Activated CD4-positive, CD25-positive, alpha-beta regulatory T cell (primary cell): ENCODE results near the gene ZNF701.
"Not testable (repeated sequence)": the region's sequence is repeated elsewhere in the genome, so short reads cannot be mapped to it uniquely, and the experiment has no call there.

ENCODE experiments used
- DNase-seq, 4 experiments: peaks; one replicate each; lab custom pipeline; 2025; lab: John Stamatoyannopoulos, UW

The ZNF701 gene

GRCh38 chr19:52566588-52566987 lies 3.5 kb upstream of the ZNF701 start:
- no peak for DNase-seq

GRCh38 chr19:52567921-52568320 lies 2.2 kb upstream of the ZNF701 start:
- DNase-seq: no peak

GRCh38 chr19:52569638-52569999 lies 468 bp upstream of the ZNF701 start:
- DNase-seq: not testable (repeated sequence)

- no peak for DNase-seq
Measured at GRCh38 chr19:52584736-52585440, 14.8 kb downstream of the ZNF701 start.

GRCh38 chr19:52585604-52586003 lies 15.5 kb downstream of the ZNF701 start:
- DNase-seq: no peak

GRCh38 chr19:52590728-52591127 lies 20.6 kb downstream of the ZNF701 start:
- no peak for DNase-seq

GRCh38 chr19:52592301-52592700 lies 22.2 kb downstream of the ZNF701 start:
- no peak for DNase-seq

- not testable (repeated sequence) for DNase-seq
Measured at GRCh38 chr19:52593441-52593840, 23.4 kb downstream of the ZNF701 start.

- DNase-seq: no peak
Measured at GRCh38 chr19:52599241-52599640, 29.2 kb downstream of the ZNF701 start.

- no peak for DNase-seq
Measured at GRCh38 chr19:52600639-52601024, 30.5 kb downstream of the ZNF701 start.

- DNase-seq: peak; percentile 86 to 92 (median 88)
Measured at GRCh38 chr19:52601025-52601973, 31.2 kb downstream of the ZNF701 start.

- not testable (repeated sequence) for DNase-seq
Measured at GRCh38 chr19:52601974-52602366, 31.9 kb downstream of the ZNF701 start.

GRCh38 chr19:52602941-52603340 lies 32.9 kb downstream of the ZNF701 start:
- no peak for DNase-seq

GRCh38 chr19:52603558-52604207 lies 33.6 kb downstream of the ZNF701 start:
- DNase-seq: no peak

- DNase-seq: no peak
Measured at GRCh38 chr19:52613299-52613906, 43.3 kb downstream of the ZNF701 start.

- DNase-seq: no peak
Measured at GRCh38 chr19:52621376-52621775, 51.3 kb downstream of the ZNF701 start.

- DNase-seq: no peak
Measured at GRCh38 chr19:52622261-52622660, 52.2 kb downstream of the ZNF701 start.

GRCh38 chr19:52626915-52627314 lies 56.8 kb downstream of the ZNF701 start:
- no peak for DNase-seq

GRCh38 chr19:52627441-52627840 lies 57.4 kb downstream of the ZNF701 start:
- DNase-seq: not testable (repeated sequence)

GRCh38 chr19:52635786-52636570 lies 65.9 kb downstream of the ZNF701 start:
- DNase-seq: no peak
